Thymus (tissue), 11 donors: Measurements from ENCODE around the gene DUSP16. TPM values are rescaled to one million over a fixed set of nuclear protein-coding genes. Genes with fewer than 3 reads are reported as not detected.
"Not testable (repeated sequence)": the region's sequence is repeated elsewhere in the genome, so short reads cannot be mapped to it uniquely, and the experiment has no call there.

Experiments
- DNase-seq, 9 donors: peaks; one replicate each; pipeline ENCODE4 v3.0.0-alpha.2; 2013; ENCODE audit warnings: low spot score in 9 of 9, low read depth in 6 of 9, missing footprints in 1 of 9
- H3K27ac ChIP-seq, 2 donors: one replicate each; pipeline ENCODE4 v1.5.1; 2013; ENCODE audit warnings: control low read depth in 1 of 2, low read depth in 1 of 2, low read length in 1 of 2, mild to moderate bottlenecking in 1 of 2, moderate library complexity in 1 of 2
- H3K27me3 ChIP-seq, 2 donors: one replicate each; pipeline ENCODE4 v1.5.1; 2013; ENCODE audit warnings: low read length in 1 of 2; ENCODE audit not compliant: control insufficient read depth in 2 of 2, insufficient read depth in 1 of 2
- H3K36me3 ChIP-seq, 2 donors: one replicate each; pipeline ENCODE4 v1.5.1; 2013; ENCODE audit warnings: low read length in 1 of 2, mild to moderate bottlenecking in 1 of 2, moderate library complexity in 1 of 2; ENCODE audit not compliant: control insufficient read depth in 2 of 2, insufficient read depth in 2 of 2
- H3K4me1 ChIP-seq, 2 donors: one replicate each; pipeline ENCODE4 v1.5.1; 2013; ENCODE audit warnings: low read length in 2 of 2; ENCODE audit not compliant: control insufficient read depth in 2 of 2, insufficient read depth in 2 of 2
- H3K4me3 ChIP-seq, 2 donors: one replicate each; pipeline ENCODE4 v1.5.1; 2013; ENCODE audit warnings: low read length in 2 of 2, control low read depth in 1 of 2, mild to moderate bottlenecking in 1 of 2
- H3K9me3 ChIP-seq, 2 donors: one replicate each; pipeline ENCODE4 v1.5.1; 2013; ENCODE audit warnings: low read length in 1 of 2, mild to moderate bottlenecking in 1 of 2; ENCODE audit not compliant: control insufficient read depth in 2 of 2, insufficient read depth in 1 of 2
- WGBS: extraction: QIAGEN DNeasy Blood & Tissue Kit; methylation state at CpG from one replicate; pipeline ENCODE4 v1.1.7; 2013; 5-methylcytosine and 5-hydroxymethylcytosine counted together
- polyA plus RNA-seq: library from polyadenylated mRNA; stranded (reverse); fragments of 200-250 nt; gene quantifications from one replicate; pipeline ENCODE4 v1.2.3, GENCODE V29; 2013
- total RNA-seq: library from RNA; stranded (reverse); fragments of 120-200 nt; gene quantifications from one replicate; pipeline ENCODE4 v1.2.4, GENCODE V29; 2013
- donor health status: healthy.

DUSP16 gene
- total and polyA plus RNA-seq, 2 donors: 18.2 to 19.1 TPM

GRCh38 chr12:12476857-12477531, 85.7 kb downstream of the DUSP16 start:
- Histone ChIP-seq H3K27ac (no peak overlapping the region), H3K4me1 (peaks cover 13 to 18% of the 10 kb centered on the region in 2 donors), H3K36me3 (peaks cover 38 to 39% of the 10 kb centered on the region in 2 donors), H3K9me3 (no peaks in the 10 kb centered on the region), H3K27me3 (no peaks in the 10 kb centered on the region), H3K4me3 (no peak overlapping the region)
- DNase-seq: no peak
- WGBS: 99% methylated on average over 21 of the region's 21 CpGs

DNA sequence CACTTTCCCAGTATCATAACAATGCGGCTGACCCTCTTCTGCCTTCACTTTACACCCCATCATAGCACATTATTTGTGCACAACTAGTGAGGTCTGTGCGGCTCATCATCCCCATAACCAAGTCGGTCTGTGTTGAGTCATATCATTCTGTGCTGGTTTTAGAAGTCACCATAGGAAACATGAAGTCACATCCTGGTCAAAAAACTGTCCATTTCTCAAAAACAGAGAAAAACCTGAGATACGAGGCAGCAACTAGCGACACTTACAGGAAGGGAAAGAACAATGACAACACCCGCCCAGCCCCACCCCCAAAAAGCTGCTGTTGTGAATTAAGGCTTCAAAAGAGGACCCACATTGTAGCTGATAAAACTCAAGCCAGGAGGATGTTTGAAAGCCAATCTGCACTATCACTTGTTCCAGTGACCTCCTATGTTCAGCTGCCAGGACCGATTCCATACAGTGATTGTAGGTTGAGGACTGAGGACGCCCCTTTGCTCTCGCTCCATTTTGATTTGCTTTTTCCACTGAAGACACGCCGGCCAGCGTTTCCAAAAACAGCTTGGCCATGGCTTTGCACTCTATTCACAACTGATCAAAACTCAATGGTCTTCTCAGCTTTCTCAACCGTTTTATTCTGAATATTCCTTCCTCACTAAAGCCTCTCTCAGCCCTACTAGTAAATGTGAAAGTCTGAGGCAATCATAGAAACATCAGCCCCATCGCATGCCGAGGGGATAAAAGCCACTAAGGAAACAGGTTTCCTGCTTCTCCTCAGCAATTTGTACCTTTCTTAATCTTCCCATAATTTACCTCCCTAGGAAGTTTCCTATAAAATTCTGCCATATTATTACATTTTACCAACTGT, 87.5 kb downstream of the DUSP16 start:
- no peak for DNase-seq
- Histone ChIP-seq H3K36me3 (peaks cover 37 to 38% of the 10 kb centered on the region in 2 donors), H3K27ac (peak overlapping the region; percentile 15 to 38), H3K27me3 (no peaks in the 10 kb centered on the region), H3K4me1 (peaks cover 8 to 16% of the 10 kb centered on the region in 2 donors), H3K4me3 (no peak overlapping the region), H3K9me3 (peaks cover 0 to under 1% of the 10 kb centered on the region in 2 donors)
- WGBS: 94% methylated on average over 15 of the region's 15 CpGs

GRCh38 chr12:12474471-12474928, 88.2 kb downstream of the DUSP16 start:
- DNase-seq: no peak
- Histone ChIP-seq H3K4me1 (peaks cover 8 to 20% of the 10 kb centered on the region in 2 donors), H3K9me3 (peaks cover 0 to 5% of the 10 kb centered on the region in 2 donors), H3K4me3 (no peak overlapping the region), H3K27ac (no peak overlapping the region), H3K27me3 (no peaks in the 10 kb centered on the region), H3K36me3 (peaks cover 32 to 33% of the 10 kb centered on the region in 2 donors)
- WGBS: 85% methylated on average over 8 of the region's 8 CpGs

GRCh38 chr12:12473223-12473622, 89.4 kb downstream of the DUSP16 start:
- H3K27me3 ChIP-seq: no peaks in the 10 kb centered on the region
- peaks cover 25 to 27% of the 10 kb centered on the region in 2 donors for H3K36me3 ChIP-seq

GRCh38 chr12:12471982-12472961, 90.4 kb downstream of the DUSP16 start:
- not testable (repeated sequence) for H3K9me3 ChIP-seq, DNase-seq, H3K27me3 ChIP-seq, H3K27ac ChIP-seq, H3K4me3 ChIP-seq
- 93% methylated on average over 36 of the region's 37 CpGs for WGBS
- peaks cover 19 to 21% of the 10 kb centered on the region in 2 donors for H3K36me3 ChIP-seq
- H3K4me1 ChIP-seq: peaks cover 25 to 39% of the 10 kb centered on the region in 2 donors

More at GRCh38 chr12:12473223-12473622, 89.4 kb downstream of the DUSP16 start:
- Histone ChIP-seq H3K27ac (no peak overlapping the region), H3K4me3 (no peak overlapping the region), H3K4me1 (peaks cover 16 to 29% of the 10 kb centered on the region in 2 donors), H3K9me3 (peaks cover 0 to 9% of the 10 kb centered on the region in 2 donors)
- WGBS: over 99% methylated on average over 4 of the region's 4 CpGs
- no peak for DNase-seq

GRCh38 chr12:12470751-12471306, 91.8 kb downstream of the DUSP16 start:
- Histone ChIP-seq H3K27me3 (no peaks in the 10 kb centered on the region), H3K9me3 (peaks cover 0 to 9% of the 10 kb centered on the region in 2 donors), H3K36me3 (peaks cover 6 to 8% of the 10 kb centered on the region in 2 donors), H3K27ac (peak overlapping the region in 1 of 2 donors; percentile 49), H3K4me1 (peaks cover 37 to 53% of the 10 kb centered on the region in 2 donors), H3K4me3 (no peak overlapping the region)
- no peak for DNase-seq
- 90% methylated on average over 7 of the region's 7 CpGs for WGBS

GRCh38 chr12:12469386-12469785, 93.3 kb downstream of the DUSP16 start:
- WGBS: 97% methylated on average over 7 of the region's 7 CpGs
- peak overlapping the region in 1 of 2 donors; percentile 99 for H3K27ac ChIP-seq
- no peak overlapping the region for H3K4me3 ChIP-seq
- H3K9me3 ChIP-seq: peaks cover 0 to 9% of the 10 kb centered on the region in 2 donors
- H3K4me1 ChIP-seq: peaks cover 44 to 58% of the 10 kb centered on the region in 2 donors
- no peak for DNase-seq
- H3K27me3 ChIP-seq: no peaks in the 10 kb centered on the region
- peaks cover 6 to 8% of the 10 kb centered on the region in 2 donors for H3K36me3 ChIP-seq

DNA sequence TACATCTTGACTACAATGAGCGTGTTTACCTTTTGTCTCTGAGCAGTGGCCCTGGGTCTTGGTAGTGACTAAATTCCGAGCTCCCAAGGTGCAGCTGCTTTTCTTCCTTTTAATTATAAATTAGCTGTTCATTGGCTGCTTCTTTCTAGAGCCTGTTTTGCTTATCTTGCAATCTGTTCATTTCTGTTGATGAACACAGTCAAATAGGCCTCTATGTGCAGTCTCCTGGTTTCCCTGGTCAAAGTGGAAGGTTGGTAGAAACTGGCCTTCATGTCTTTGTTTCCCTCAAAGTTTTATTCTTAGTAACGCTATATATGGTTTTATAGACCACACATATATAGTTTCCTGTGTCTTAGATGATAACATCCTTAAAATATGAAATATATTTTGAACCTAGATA, 94.1 kb downstream of the DUSP16 start:
- Histone ChIP-seq H3K36me3 (peaks cover 3 to 8% of the 10 kb centered on the region in 2 donors), H3K27ac (peak overlapping the region in 1 of 2 donors; percentile 99), H3K4me1 (peaks cover 44 to 65% of the 10 kb centered on the region in 2 donors), H3K9me3 (peaks cover 0 to 9% of the 10 kb centered on the region in 2 donors), H3K27me3 (no peaks in the 10 kb centered on the region), H3K4me3 (no peak overlapping the region)
- no peak for DNase-seq
- 77% methylated on average over 3 of the region's 3 CpGs for whole genome bisulfite sequencing
